ENCODE results near the gene FOXN3.

Gene FOXN3

GRCh38 chr14:89304972-89305703 is 111.9 kb downstream of the FOXN3 start:
- peak; percentile 59 for DNase-seq (ENCODE audit: extremely low spot score)
- no peak for TF ChIP-seq CTCF (IDR thresholded peaks at IDR 0.05; ENCODE audit: control extremely low read depth, extremely low read depth, low read depth, missing control alignments)
- CTCF ChIA-PET = interaction anchor here (0.8 to 4.1 kb wide), 15 partner anchors 9 to 128 kb away, joined by 3 to 15 read pairs (median 3); no protein-coding TSS in a partner anchor
- POLR2A ChIA-PET = interaction anchor here (0.6 to 2.4 kb wide), 5 partner anchors 9 to 238 kb away, joined by 3 to 5 read pairs (median 3); no protein-coding TSS in a partner anchor

- CTCF ChIA-PET = interaction anchor here (0.8 to 2.0 kb wide), 12 partner anchors 10 to 111 kb away, joined by 3 to 10 read pairs (median 4); no protein-coding TSS in a partner anchor
- DNase-seq (ENCODE audit: extremely low spot score) = no peak
- no peak for TF ChIP-seq CTCF (IDR thresholded peaks at IDR 0.05; ENCODE audit: control extremely low read depth, extremely low read depth, low read depth, missing control alignments)
- POLR2A ChIA-PET = interaction anchor here (0.7 to 2.4 kb wide), 3 partner anchors 28 to 239 kb away, joined by 3 to 5 read pairs (median 4); no protein-coding TSS in a partner anchor
These were observed 112.5 kb downstream of the FOXN3 start for GRCh38 chr14:89304561-89304960.

- DNase-seq (ENCODE audit: extremely low spot score) = peak; percentile 72
- ChIA-PET POLR2A (interaction anchor here (0.6 to 2.4 kb wide), 4 partner anchors 27 to 240 kb away, joined by 3 to 5 read pairs (median 4); no protein-coding TSS in a partner anchor), CTCF (interaction anchor here (0.8 to 2.0 kb wide), 10 partner anchors 11 to 68 kb away, joined by 3 to 7 read pairs (median 3); no protein-coding TSS in a partner anchor)
- no peak for TF ChIP-seq CTCF (IDR thresholded peaks at IDR 0.05; ENCODE audit: control extremely low read depth, extremely low read depth, low read depth, missing control alignments)
These were observed 113.3 kb downstream of the FOXN3 start for GRCh38 chr14:89303456-89304435.

- no peak for DNase-seq (ENCODE audit: extremely low spot score)
- ChIA-PET CTCF (interaction anchor here (0.8 to 2.0 kb wide), 4 partner anchors 12 to 30 kb away, joined by 3 to 7 read pairs (median 3); no protein-coding TSS in a partner anchor), POLR2A (interaction anchor here (0.6 kb wide), 1 partner anchor 140 kb away, joined by 3 read pairs; no protein-coding TSS in a partner anchor)
- no peak for TF ChIP-seq CTCF (IDR thresholded peaks at IDR 0.05; ENCODE audit: control extremely low read depth, extremely low read depth, low read depth, missing control alignments)
These were observed 114.6 kb downstream of the FOXN3 start for GRCh38 chr14:89302396-89302950.

- POLR2A ChIA-PET = no interaction called here
- CTCF ChIA-PET = no interaction called here
- TF ChIP-seq CTCF (IDR thresholded peaks at IDR 0.05; ENCODE audit: control extremely low read depth, extremely low read depth, low read depth, missing control alignments) = no peak
These were observed 117.4 kb downstream of the FOXN3 start for GRCh38 chr14:89299587-89299986.

More at GRCh38 chr14:89299587-89299986, 117.4 kb downstream of the FOXN3 start:
- no peak for DNase-seq (ENCODE audit: extremely low spot score)
